WTC11 (cell line): Measurements from ENCODE around the gene RNU5B-1. TPM values are rescaled to one million over a fixed set of nuclear protein-coding genes. Genes with fewer than 3 reads are reported as not detected.

Experiments
- ATF1 ChIP-seq: sonication (generic); formaldehyde crosslinking; IDR thresholded peaks from 2 replicates; pipeline ENCODE4 v1.8.1; 2023; ENCODE audit warnings: mild to moderate bottlenecking, moderate library complexity, missing genetic modification reagents
- ETV6 ChIP-seq: sonication (generic); formaldehyde crosslinking; IDR thresholded peaks from 2 replicates; pipeline ENCODE4 v1.8.1; 2022; ENCODE audit warnings: mild to moderate bottlenecking, missing genetic modification reagents
- FOXK1 ChIP-seq: sonication (generic); formaldehyde crosslinking; IDR thresholded peaks from 2 replicates; pipeline ENCODE4 v1.8.0; 2022; ENCODE audit warnings: mild to moderate bottlenecking, moderate library complexity, missing genetic modification reagents
- FOXP1 ChIP-seq: sonication (generic); formaldehyde crosslinking; IDR thresholded peaks from 2 replicates; pipeline ENCODE4 v1.8.0; 2022; ENCODE audit warnings: missing genetic modification reagents, mild to moderate bottlenecking, moderate library complexity, borderline replicate concordance
- GTF2I ChIP-seq: fragments of 250-450 bp; sonication (Bioruptor Pico); conservative IDR thresholded peaks from 2 replicates; pipeline ENCODE4 v1.4.0; 2021; ENCODE audit warnings: mild to moderate bottlenecking
- KAT7 ChIP-seq: sonication (generic); formaldehyde crosslinking; IDR thresholded peaks from 2 replicates; pipeline ENCODE4 v1.8.1; 2023; ENCODE audit warnings: missing genetic modification reagents, mild to moderate bottlenecking, borderline replicate concordance
- NFATC4 ChIP-seq: fragments of 250-450 bp; sonication (Bioruptor Pico); IDR thresholded peaks from 2 replicates; pipeline ENCODE4 v1.9.0; 2021; ENCODE audit warnings: mild to moderate bottlenecking
- NR1H2 ChIP-seq: sonication (generic); formaldehyde crosslinking; IDR thresholded peaks from 2 replicates; pipeline ENCODE4 v1.9.0; 2021; ENCODE audit warnings: mild to moderate bottlenecking, moderate library complexity, missing genetic modification reagents
- TEAD1 ChIP-seq: sonication (generic); formaldehyde crosslinking; IDR thresholded peaks from 2 replicates; pipeline ENCODE4 v1.8.0; 2022; ENCODE audit warnings: mild to moderate bottlenecking, missing genetic modification reagents
- TEAD4 ChIP-seq: sonication (generic); formaldehyde crosslinking; IDR thresholded peaks from 2 replicates; pipeline ENCODE4 v1.8.0; 2022; ENCODE audit warnings: mild to moderate bottlenecking, missing genetic modification reagents
- ZBTB21 ChIP-seq: sonication (generic); formaldehyde crosslinking; IDR thresholded peaks from 2 replicates; pipeline ENCODE4 v1.8.1; 2023; ENCODE audit warnings: mild to moderate bottlenecking, missing genetic modification reagents, borderline replicate concordance
- ZNF121 ChIP-seq: sonication (generic); formaldehyde crosslinking; IDR thresholded peaks from 2 replicates; pipeline ENCODE4 v1.8.0; 2023; ENCODE audit warnings: missing genetic modification reagents
- ZNF138 ChIP-seq: sonication (generic); formaldehyde crosslinking; conservative IDR thresholded peaks from 2 replicates; pipeline ENCODE4 v1.8.1; 2022; ENCODE audit warnings: mild to moderate bottlenecking, moderate library complexity, missing genetic modification reagents
- ZNF263 ChIP-seq: sonication (generic); formaldehyde crosslinking; IDR thresholded peaks from 2 replicates; pipeline ENCODE4 v1.8.1; 2022; ENCODE audit warnings: low read depth, mild to moderate bottlenecking, moderate library complexity, missing genetic modification reagents
- ZNF396 ChIP-seq: fragments of 250-450 bp; sonication (Bioruptor Pico); IDR thresholded peaks from 2 replicates; pipeline ENCODE4 v1.8.0; 2021; ENCODE audit warnings: mild to moderate bottlenecking, moderate library complexity, borderline replicate concordance
- ZNF416 ChIP-seq: fragments of 250-450 bp; sonication (Bioruptor Pico); IDR thresholded peaks from 2 replicates; pipeline ENCODE4 v1.9.0; 2021; ENCODE audit warnings: mild to moderate bottlenecking, inconsistent platforms
- ZNF671 ChIP-seq: fragments of 250-450 bp; sonication (Bioruptor Pico); IDR thresholded peaks from 2 replicates; pipeline ENCODE4 v1.8.0; 2021; ENCODE audit warnings: mild to moderate bottlenecking
- total RNA-seq: library from RNA; stranded (reverse); gene quantifications from 3 replicates; pipeline ENCODE4 v1.2.3, GENCODE V29; 2021
- TF ChIP-seq, protein P1 (sequence below): sonication (generic); formaldehyde crosslinking; IDR thresholded peaks from 2 replicates; pipeline ENCODE4 v1.8.0; 2022; ENCODE audit warnings: mild to moderate bottlenecking, missing genetic modification reagents
- TF ChIP-seq, protein P2 (sequence below): fragments of 250-450 bp; sonication (Bioruptor Pico); IDR thresholded peaks from 2 replicates; pipeline ENCODE4 v1.9.0; 2021; ENCODE audit warnings: mild to moderate bottlenecking
- TF ChIP-seq, protein P3 (sequence below): sonication (generic); formaldehyde crosslinking; IDR thresholded peaks from 2 replicates; pipeline ENCODE4 v1.8.1; 2022; ENCODE audit warnings: mild to moderate bottlenecking, missing genetic modification reagents, moderate library complexity, borderline replicate concordance
- TF ChIP-seq, protein P4 (sequence below): sonication (generic); formaldehyde crosslinking; IDR thresholded peaks from 2 replicates; pipeline ENCODE4 v1.8.1; 2022; ENCODE audit warnings: mild to moderate bottlenecking, moderate library complexity, missing genetic modification reagents
- TF ChIP-seq, protein P5 (sequence below): sonication (generic); formaldehyde crosslinking; IDR thresholded peaks from 2 replicates; pipeline ENCODE4 v1.8.0; 2022; ENCODE audit warnings: mild to moderate bottlenecking, missing genetic modification reagents
- TF ChIP-seq, protein P6 (sequence below): fragments of 200-600 bp; IDR thresholded peaks from 2 replicates; pipeline ENCODE4 v1.8.0; 2022; ENCODE audit warnings: antibody characterized with exemption
- TF ChIP-seq, protein P7 (sequence below): fragments of 250-450 bp; sonication (Bioruptor Pico); IDR thresholded peaks from 2 replicates; pipeline ENCODE4 v2.1.2; 2022; ENCODE audit warnings: mild to moderate bottlenecking, moderate library complexity
- TF ChIP-seq, protein P8 (sequence below): sonication (generic); formaldehyde crosslinking; conservative IDR thresholded peaks from 2 replicates; pipeline ENCODE4 v1.8.1; 2023; ENCODE audit warnings: mild to moderate bottlenecking, low read depth, missing genetic modification reagents, moderate library complexity

Gene RNU5B-1
- total RNA-seq, 1 experiment from 2014 or later = not detected

DNA sequence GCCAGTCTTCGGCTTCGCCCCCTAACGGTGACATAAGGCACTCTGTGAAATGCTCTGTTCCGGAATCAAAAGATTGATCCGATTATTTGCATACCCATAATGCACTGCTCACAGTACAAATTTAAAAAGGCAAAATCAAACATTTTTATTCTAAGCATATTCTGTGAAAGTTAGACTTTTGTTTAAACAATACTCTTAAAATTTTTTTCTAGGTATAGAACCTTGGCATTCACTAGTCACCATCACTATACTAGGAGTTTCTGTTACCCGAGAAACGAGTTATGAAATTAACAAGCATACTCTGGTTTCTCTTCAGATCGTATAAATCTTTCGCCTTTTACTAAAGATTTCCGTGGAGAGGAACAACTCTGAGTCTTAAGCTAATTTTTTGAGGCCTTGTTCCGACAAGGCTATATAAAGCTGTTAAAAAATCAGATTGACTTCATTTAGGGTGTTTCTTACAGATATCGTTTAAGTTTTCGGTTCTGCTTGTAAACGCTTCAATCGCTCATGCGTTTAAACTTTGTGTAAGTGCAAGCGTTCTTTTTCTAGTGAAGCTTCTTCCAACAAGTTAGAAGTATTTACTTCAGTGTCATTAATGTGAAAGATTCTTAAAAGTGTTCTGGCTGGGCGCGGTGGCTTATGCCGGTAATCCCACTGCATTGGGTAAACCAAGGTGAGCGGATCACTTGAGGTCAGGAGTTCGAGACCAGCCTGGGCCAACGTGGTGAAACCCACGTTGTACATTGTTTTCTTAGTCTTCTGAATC is at the start of gene RNU5B-1 (continued):
- TF ChIP-seq, protein P1, sequence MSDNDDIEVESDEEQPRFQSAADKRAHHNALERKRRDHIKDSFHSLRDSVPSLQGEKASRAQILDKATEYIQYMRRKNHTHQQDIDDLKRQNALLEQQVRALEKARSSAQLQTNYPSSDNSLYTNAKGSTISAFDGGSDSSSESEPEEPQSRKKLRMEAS = no peak
- TF ChIP-seq GTF2I (CRISPR knock-in tag) (0 out of 2 replicates have a peak, but pooled peaks have one; percentile 3), FOXP1 (no peak), FOXK1 (CRISPR knock-in tag) (no peak; the same call in 1 of the 2 replicates), ZNF416 (CRISPR knock-in tag) (peak; percentile 94), ATF1 (peak; percentile 78; the same call in 1 of the 2 replicates), ZNF263 (CRISPR knock-in tag) (no peak), ZNF121 (CRISPR knock-in tag) (no peak), ETV6 (CRISPR knock-in tag) (peak; percentile 58; the same call in 1 of the 2 replicates), KAT7 (CRISPR knock-in tag) (peak; percentile 65; the same call in 1 of the 2 replicates), TEAD1 (CRISPR knock-in tag) (peak; percentile 85; the same call in 1 of the 2 replicates), ZBTB21 (no peak), ZNF396 (CRISPR knock-in tag) (0 out of 2 replicates have a peak, but pooled peaks have one; percentile 17), ZNF671 (CRISPR knock-in tag) (peak; percentile 96), TEAD4 (CRISPR knock-in tag) (peak; percentile 67; the same call in 1 of the 2 replicates), NR1H2 (CRISPR knock-in tag) (no peak), NFATC4 (CRISPR knock-in tag) (peak; percentile 96), ZNF138 (CRISPR knock-in tag) (no peak)
- TF ChIP-seq, protein P2, sequence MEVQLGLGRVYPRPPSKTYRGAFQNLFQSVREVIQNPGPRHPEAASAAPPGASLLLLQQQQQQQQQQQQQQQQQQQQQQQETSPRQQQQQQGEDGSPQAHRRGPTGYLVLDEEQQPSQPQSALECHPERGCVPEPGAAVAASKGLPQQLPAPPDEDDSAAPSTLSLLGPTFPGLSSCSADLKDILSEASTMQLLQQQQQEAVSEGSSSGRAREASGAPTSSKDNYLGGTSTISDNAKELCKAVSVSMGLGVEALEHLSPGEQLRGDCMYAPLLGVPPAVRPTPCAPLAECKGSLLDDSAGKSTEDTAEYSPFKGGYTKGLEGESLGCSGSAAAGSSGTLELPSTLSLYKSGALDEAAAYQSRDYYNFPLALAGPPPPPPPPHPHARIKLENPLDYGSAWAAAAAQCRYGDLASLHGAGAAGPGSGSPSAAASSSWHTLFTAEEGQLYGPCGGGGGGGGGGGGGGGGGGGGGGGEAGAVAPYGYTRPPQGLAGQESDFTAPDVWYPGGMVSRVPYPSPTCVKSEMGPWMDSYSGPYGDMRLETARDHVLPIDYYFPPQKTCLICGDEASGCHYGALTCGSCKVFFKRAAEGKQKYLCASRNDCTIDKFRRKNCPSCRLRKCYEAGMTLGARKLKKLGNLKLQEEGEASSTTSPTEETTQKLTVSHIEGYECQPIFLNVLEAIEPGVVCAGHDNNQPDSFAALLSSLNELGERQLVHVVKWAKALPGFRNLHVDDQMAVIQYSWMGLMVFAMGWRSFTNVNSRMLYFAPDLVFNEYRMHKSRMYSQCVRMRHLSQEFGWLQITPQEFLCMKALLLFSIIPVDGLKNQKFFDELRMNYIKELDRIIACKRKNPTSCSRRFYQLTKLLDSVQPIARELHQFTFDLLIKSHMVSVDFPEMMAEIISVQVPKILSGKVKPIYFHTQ = peak; percentile 96
- TF ChIP-seq, protein P3, sequence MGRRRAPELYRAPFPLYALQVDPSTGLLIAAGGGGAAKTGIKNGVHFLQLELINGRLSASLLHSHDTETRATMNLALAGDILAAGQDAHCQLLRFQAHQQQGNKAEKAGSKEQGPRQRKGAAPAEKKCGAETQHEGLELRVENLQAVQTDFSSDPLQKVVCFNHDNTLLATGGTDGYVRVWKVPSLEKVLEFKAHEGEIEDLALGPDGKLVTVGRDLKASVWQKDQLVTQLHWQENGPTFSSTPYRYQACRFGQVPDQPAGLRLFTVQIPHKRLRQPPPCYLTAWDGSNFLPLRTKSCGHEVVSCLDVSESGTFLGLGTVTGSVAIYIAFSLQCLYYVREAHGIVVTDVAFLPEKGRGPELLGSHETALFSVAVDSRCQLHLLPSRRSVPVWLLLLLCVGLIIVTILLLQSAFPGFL (CRISPR knock-in tag) = 0 out of 2 replicates have a peak, but pooled peaks have one; percentile 66
- TF ChIP-seq, protein P4, sequence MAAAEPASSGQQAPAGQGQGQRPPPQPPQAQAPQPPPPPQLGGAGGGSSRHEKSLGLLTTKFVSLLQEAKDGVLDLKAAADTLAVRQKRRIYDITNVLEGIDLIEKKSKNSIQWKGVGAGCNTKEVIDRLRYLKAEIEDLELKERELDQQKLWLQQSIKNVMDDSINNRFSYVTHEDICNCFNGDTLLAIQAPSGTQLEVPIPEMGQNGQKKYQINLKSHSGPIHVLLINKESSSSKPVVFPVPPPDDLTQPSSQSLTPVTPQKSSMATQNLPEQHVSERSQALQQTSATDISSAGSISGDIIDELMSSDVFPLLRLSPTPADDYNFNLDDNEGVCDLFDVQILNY (CRISPR knock-in tag) = 0 out of 2 replicates have a peak, but pooled peaks have one; percentile 40
- TF ChIP-seq, protein P5, sequence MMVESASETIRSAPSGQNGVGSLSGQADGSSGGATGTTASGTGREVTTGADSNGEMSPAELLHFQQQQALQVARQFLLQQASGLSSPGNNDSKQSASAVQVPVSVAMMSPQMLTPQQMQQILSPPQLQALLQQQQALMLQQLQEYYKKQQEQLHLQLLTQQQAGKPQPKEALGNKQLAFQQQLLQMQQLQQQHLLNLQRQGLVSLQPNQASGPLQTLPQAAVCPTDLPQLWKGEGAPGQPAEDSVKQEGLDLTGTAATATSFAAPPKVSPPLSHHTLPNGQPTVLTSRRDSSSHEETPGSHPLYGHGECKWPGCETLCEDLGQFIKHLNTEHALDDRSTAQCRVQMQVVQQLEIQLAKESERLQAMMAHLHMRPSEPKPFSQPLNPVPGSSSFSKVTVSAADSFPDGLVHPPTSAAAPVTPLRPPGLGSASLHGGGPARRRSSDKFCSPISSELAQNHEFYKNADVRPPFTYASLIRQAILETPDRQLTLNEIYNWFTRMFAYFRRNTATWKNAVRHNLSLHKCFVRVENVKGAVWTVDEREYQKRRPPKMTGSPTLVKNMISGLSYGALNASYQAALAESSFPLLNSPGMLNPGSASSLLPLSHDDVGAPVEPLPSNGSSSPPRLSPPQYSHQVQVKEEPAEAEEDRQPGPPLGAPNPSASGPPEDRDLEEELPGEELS (CRISPR knock-in tag) = no peak
- TF ChIP-seq, protein P6, sequence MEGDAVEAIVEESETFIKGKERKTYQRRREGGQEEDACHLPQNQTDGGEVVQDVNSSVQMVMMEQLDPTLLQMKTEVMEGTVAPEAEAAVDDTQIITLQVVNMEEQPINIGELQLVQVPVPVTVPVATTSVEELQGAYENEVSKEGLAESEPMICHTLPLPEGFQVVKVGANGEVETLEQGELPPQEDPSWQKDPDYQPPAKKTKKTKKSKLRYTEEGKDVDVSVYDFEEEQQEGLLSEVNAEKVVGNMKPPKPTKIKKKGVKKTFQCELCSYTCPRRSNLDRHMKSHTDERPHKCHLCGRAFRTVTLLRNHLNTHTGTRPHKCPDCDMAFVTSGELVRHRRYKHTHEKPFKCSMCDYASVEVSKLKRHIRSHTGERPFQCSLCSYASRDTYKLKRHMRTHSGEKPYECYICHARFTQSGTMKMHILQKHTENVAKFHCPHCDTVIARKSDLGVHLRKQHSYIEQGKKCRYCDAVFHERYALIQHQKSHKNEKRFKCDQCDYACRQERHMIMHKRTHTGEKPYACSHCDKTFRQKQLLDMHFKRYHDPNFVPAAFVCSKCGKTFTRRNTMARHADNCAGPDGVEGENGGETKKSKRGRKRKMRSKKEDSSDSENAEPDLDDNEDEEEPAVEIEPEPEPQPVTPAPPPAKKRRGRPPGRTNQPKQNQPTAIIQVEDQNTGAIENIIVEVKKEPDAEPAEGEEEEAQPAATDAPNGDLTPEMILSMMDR = no peak; the same call in 1 of the 2 replicates
- TF ChIP-seq, protein P7, sequence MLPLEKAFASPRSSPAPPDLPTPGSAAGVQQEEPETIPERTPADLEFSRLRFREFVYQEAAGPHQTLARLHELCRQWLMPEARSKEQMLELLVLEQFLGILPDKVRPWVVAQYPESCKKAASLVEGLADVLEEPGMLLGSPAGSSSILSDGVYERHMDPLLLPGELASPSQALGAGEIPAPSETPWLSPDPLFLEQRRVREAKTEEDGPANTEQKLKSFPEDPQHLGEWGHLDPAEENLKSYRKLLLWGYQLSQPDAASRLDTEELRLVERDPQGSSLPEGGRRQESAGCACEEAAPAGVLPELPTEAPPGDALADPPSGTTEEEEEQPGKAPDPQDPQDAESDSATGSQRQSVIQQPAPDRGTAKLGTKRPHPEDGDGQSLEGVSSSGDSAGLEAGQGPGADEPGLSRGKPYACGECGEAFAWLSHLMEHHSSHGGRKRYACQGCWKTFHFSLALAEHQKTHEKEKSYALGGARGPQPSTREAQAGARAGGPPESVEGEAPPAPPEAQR (CRISPR knock-in tag) = no peak
- TF ChIP-seq, protein P8, sequence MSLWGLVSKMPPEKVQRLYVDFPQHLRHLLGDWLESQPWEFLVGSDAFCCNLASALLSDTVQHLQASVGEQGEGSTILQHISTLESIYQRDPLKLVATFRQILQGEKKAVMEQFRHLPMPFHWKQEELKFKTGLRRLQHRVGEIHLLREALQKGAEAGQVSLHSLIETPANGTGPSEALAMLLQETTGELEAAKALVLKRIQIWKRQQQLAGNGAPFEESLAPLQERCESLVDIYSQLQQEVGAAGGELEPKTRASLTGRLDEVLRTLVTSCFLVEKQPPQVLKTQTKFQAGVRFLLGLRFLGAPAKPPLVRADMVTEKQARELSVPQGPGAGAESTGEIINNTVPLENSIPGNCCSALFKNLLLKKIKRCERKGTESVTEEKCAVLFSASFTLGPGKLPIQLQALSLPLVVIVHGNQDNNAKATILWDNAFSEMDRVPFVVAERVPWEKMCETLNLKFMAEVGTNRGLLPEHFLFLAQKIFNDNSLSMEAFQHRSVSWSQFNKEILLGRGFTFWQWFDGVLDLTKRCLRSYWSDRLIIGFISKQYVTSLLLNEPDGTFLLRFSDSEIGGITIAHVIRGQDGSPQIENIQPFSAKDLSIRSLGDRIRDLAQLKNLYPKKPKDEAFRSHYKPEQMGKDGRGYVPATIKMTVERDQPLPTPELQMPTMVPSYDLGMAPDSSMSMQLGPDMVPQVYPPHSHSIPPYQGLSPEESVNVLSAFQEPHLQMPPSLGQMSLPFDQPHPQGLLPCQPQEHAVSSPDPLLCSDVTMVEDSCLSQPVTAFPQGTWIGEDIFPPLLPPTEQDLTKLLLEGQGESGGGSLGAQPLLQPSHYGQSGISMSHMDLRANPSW = no peak
